ENCODE results near the gene STARD9. TPM values are rescaled to one million over a fixed set of nuclear protein-coding genes. Genes with fewer than 3 reads are reported as not detected.
"Not testable (repeated sequence)": the region's sequence is repeated elsewhere in the genome, so short reads cannot be mapped to it uniquely, and the experiment has no call there.

STARD9 gene
- total and polyA plus RNA-seq, 2 of the 13 experiments (the other 11 are each of a cell fraction or from before 2014, with no cell fraction given), result 5.3 to 7.5 TPM

DNA sequence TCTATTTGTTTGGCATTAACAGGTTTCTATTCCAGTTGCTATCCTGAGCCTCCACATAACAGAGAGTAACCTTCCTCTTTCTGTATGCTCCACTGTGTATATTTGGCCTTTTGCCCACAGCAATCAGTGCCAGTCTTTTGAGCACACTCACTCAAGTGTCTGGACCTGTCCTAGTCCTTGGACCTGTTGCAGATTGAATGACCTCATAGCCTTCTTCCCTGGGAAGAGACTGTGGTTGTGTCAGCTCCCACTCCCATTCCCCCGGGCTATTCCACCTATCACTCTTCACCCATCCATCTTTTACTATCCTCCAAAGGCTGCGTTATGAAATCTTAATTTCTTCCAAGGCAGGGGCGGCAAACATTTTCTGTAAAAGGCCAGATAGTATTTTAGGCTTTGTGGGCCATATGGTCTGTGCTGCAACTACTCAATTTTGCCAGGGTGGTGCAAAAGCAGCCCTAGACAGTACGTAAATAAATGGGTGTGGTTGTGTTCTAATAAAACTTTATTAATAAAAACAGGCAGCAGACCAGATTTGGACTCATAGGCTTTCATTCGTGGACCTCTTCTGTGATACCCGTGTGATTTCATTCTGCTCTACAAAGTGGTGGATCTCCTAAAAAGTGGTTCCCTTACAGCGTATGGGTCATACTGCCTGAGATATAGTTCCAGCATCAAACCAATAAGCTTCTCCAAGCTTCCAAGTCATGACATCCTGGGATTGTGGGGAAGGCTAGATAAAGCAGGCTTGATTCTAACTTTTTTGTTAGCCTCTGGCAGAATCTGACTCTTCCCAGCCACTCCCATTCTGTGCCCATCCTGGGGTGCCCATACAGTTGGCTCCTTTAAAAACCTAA lies 104.1 kb downstream of the STARD9 start (continued):
- TF ChIP-seq, protein P1, sequence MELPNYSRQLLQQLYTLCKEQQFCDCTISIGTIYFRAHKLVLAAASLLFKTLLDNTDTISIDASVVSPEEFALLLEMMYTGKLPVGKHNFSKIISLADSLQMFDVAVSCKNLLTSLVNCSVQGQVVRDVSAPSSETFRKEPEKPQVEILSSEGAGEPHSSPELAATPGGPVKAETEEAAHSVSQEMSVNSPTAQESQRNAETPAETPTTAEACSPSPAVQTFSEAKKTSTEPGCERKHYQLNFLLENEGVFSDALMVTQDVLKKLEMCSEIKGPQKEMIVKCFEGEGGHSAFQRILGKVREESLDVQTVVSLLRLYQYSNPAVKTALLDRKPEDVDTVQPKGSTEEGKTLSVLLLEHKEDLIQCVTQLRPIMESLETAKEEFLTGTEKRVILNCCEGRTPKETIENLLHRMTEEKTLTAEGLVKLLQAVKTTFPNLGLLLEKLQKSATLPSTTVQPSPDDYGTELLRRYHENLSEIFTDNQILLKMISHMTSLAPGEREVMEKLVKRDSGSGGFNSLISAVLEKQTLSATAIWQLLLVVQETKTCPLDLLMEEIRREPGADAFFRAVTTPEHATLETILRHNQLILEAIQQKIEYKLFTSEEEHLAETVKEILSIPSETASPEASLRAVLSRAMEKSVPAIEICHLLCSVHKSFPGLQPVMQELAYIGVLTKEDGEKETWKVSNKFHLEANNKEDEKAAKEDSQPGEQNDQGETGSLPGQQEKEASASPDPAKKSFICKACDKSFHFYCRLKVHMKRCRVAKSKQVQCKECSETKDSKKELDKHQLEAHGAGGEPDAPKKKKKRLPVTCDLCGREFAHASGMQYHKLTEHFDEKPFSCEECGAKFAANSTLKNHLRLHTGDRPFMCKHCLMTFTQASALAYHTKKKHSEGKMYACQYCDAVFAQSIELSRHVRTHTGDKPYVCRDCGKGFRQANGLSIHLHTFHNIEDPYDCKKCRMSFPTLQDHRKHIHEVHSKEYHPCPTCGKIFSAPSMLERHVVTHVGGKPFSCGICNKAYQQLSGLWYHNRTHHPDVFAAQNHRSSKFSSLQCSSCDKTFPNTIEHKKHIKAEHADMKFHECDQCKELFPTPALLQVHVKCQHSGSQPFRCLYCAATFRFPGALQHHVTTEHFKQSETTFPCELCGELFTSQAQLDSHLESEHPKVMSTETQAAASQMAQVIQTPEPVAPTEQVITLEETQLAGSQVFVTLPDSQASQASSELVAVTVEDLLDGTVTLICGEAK (IDR thresholded peaks at IDR 0.05), result no peak; the same call in 1 of the 2 replicates
- TF ChIP-seq, protein P1 (CRISPR knock-in tag; IDR thresholded peaks at IDR 0.05), result peak; percentile 50; the same call in 1 of the 2 replicates
- TF ChIP-seq SMAD9 (CRISPR knock-in tag; IDR thresholded peaks at IDR 0.05), result no peak

DNA sequence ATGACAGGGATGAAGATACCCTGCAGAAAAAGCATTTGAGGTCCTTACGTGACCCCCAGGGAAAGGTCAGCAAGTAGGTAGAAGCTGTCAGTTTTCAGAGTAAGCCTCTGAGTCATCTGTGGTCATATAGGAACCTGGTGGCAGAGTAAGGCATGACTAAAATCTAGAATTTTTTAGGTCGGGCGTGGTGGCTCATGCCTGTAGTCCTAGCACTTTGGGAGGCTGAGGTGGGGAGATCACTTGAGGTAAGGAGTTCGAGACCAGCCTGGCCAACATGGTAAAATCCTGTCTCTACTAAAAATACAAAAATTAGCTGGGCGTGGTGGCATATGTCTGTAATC lies 104.7 kb downstream of the STARD9 start:
- H3K27ac ChIP-seq (ENCODE audit: extremely low read length, insufficient read depth, low read length); H4K20me1 ChIP-seq (ENCODE audit: insufficient read depth, low read length); H3K4me3 ChIP-seq (replicated peaks in 1 of 3; ENCODE audit: insufficient read depth in 1 of 3, low read depth in 2 of 3, low read length in 3 of 3); H3K4me1 ChIP-seq (ENCODE audit: insufficient read depth, low read length); H3K9ac ChIP-seq (ENCODE audit: insufficient read depth, low read depth, low read length); H3K27me3 ChIP-seq (ENCODE audit: control insufficient read depth in 1 of 2, insufficient read depth in 2 of 2, low read length in 2 of 2); H3K9me3 ChIP-seq (ENCODE audit: low read length); H2AFZ ChIP-seq (ENCODE audit: low read length); ATAC-seq; FAIRE-seq; POLR2A ChIA-PET; CTCF ChIA-PET (ENCODE audit: low intra/inter-chr PET ratio, low total read pairs); H3K79me2 ChIP-seq (ENCODE audit: insufficient read depth, low read length); DNase-seq (ENCODE audit: low spot score); BruUV-seq (replicated peaks); in situ Hi-C loops (cut with HindIII; ENCODE audit: extremely low pct_ligation_motif_present, low pct_unique_long_range_greater_than_20kb); intact Hi-C loops (cut with micrococcal nuclease; ENCODE audit: unreplicated experiment); H3K4me2 ChIP-seq (ENCODE audit: low read depth, low read length): not testable (repeated sequence)
- H3K36me3 ChIP-seq (replicated peaks in 1 of 2; ENCODE audit: control insufficient read depth in 1 of 2, insufficient read depth in 2 of 2, low read length in 2 of 2), result peaks cover 17 to 54% of the 10 kb centered on the region in 2 experiments
- 97% methylated on average over 5 of the region's 5 CpGs for WGBS (ENCODE audit: low lambda C conversion rate)
